Duodenal mucosa (tissue), 2 donors: ENCODE results near the gene CERK.
"Not testable (repeated sequence)": the region's sequence is repeated elsewhere in the genome, so short reads cannot be mapped to it uniquely, and the experiment has no call there.

Experiments used
- H3K27ac ChIP-seq: one replicate; pipeline ENCODE4 v1.7.0; 2013; ENCODE audit warnings: low read depth, low read length
- H3K27me3 ChIP-seq, 2 donors: one replicate each; pipeline ENCODE4 v1.7.0; 2013; ENCODE audit warnings: low read length in 2 of 2, control low read depth in 1 of 2; ENCODE audit not compliant: insufficient read depth in 2 of 2, control insufficient read depth in 1 of 2
- H3K36me3 ChIP-seq, 2 donors: one replicate each; pipeline ENCODE4 v1.7.0; 2013; ENCODE audit warnings: low read length in 2 of 2, control low read depth in 1 of 2; ENCODE audit not compliant: insufficient read depth in 2 of 2, control insufficient read depth in 1 of 2
- H3K4me1 ChIP-seq, 2 donors: one replicate each; pipeline ENCODE4 v1.7.0; 2013; ENCODE audit warnings: low read length in 2 of 2, control low read depth in 1 of 2; ENCODE audit not compliant: insufficient read depth in 2 of 2, control insufficient read depth in 1 of 2
- H3K4me3 ChIP-seq, 2 donors: one replicate each; pipeline ENCODE4 v1.7.0; 2013; ENCODE audit warnings: low read length in 2 of 2, low read depth in 1 of 2
- H3K9ac ChIP-seq, 2 donors: one replicate each; pipeline ENCODE4 v1.7.0; 2013; ENCODE audit warnings: low read length in 2 of 2, low read depth in 1 of 2
- H3K9me3 ChIP-seq, 2 donors: one replicate each; pipeline ENCODE4 v1.7.0; 2013; ENCODE audit warnings: low read length in 2 of 2, control low read depth in 1 of 2; ENCODE audit not compliant: control insufficient read depth in 1 of 2

CERK gene

DNA sequence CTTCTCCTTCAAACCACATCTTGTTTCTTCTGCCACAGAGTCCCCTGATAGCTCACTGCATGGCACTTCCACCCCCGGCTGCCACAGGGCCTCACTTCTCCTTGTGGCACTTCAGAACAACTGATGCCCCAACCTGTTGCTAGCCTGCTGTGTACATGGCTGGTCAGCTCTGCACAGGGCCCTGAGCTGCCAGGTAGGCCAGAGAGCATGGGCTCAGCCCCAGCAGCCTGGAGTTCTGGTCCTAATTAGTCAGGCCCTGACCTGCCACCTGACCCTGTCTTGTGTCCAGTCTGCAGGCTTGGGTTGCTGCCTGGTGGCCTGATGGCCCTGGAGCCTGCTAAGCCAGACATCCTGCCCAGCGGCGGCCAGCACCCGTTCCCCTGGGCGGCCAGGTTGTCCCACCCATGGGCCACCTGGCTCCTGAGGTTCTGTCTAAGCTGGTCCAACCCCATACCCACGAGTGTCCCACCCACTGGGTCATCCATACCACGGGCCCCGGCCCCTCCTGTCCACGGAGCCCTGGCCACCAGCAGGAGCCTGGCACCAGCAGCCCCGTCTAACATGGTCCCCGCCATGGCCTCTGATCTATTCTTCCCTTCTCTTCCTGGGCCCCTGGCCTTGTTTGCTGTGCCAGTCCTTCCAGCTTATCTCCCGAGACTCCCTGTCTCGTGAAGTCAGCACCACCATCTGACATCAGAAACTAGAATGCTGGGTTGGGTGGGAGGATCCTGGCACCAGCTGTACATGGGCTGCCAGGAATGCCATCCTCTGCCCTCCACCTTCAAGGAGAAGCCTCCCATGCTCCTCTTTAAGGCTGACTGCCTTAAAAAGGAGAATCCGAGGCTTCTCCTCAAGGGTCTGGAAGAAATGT lies 3.1 kb upstream of the CERK start:
- Histone ChIP-seq H3K9ac (no peak overlapping the region), H3K9me3 (no peaks in the 10 kb centered on the region), H3K4me1 (peaks cover 32 to 58% of the 10 kb centered on the region in 2 donors), H3K27me3 (no peaks in the 10 kb centered on the region), H3K36me3 (no peaks in the 10 kb centered on the region), H3K27ac (no peak overlapping the region), H3K4me3 (no peak overlapping the region)

DNA sequence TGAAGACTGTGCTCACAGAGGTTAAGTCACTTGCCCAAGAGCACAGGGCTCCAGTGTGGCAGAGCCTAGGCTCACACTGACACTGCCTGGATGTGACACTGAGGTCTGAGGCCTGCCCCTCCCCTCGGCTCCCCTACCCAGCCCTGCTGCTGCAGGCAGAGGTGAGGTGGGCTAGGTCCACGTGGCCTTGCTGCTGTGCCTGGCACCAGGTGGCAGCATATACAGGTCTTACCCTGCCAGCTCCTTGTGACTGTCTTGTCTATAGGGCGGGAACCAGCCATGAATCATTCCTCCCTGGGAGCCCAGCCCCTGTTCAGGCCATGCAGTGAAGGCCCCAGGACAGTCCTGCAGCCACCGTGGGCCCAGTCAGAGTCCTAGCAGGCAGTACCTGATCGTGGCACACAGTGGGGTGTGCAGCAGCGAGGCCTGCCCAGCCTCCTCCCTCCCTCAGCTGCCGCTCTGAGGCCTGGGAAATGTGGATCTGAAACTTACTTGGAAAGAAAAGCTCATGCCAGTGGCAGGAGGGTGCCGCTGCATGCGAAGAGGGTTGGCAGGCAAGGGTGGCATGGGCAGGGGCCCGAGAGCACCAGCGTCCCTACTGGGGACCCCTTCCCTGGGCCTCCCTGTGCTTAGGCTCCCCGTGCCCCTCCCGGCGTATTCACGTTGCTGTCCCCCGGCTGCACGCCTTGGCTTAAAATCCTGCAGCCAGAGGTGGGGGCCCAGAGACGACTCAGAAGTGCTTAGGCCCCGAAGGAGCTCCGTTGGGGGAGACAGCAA lies 1.2 kb upstream of the CERK start:
- Histone ChIP-seq H3K9me3 (no peaks in the 10 kb centered on the region), H3K27me3 (no peaks in the 10 kb centered on the region), H3K27ac (peak overlapping the region; percentile 78), H3K36me3 (no peaks in the 10 kb centered on the region), H3K4me3 (peak overlapping the region; percentile 69 to 70), H3K4me1 (peaks cover 50 to 74% of the 10 kb centered on the region in 2 donors), H3K9ac (peak overlapping the region; percentile 67 to 79)

DNA sequence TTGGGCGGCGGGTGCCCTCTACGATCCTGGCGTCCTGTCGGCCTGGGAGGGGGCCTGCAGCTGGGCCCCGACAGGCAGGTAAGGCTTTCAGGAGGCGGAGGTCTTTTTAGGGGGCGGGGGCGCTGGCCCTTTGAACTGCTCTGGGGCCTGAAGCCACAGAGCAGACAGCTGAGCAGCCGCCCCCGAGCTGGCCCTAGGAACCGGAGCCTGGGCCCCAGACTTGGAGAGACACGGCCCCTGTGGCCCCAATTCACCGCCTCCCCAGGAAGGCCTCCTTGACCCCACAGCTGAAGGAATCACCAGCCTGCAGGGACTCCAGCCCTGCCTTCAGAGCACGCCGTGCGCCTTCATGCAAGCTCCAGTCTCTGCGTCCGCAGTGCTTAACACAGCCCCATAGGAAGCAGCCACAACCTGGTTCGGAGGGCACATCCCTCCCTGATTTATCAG lies 618 bp upstream of the CERK start:
- Histone ChIP-seq H3K9me3 (no peaks in the 10 kb centered on the region), H3K36me3 (no peaks in the 10 kb centered on the region), H3K27me3 (no peaks in the 10 kb centered on the region), H3K27ac (peak overlapping the region; percentile 78), H3K4me1 (peaks cover 56 to 77% of the 10 kb centered on the region in 2 donors), H3K4me3 (peak overlapping the region; percentile 69 to 70), H3K9ac (peak overlapping the region; percentile 67 to 79)

DNA sequence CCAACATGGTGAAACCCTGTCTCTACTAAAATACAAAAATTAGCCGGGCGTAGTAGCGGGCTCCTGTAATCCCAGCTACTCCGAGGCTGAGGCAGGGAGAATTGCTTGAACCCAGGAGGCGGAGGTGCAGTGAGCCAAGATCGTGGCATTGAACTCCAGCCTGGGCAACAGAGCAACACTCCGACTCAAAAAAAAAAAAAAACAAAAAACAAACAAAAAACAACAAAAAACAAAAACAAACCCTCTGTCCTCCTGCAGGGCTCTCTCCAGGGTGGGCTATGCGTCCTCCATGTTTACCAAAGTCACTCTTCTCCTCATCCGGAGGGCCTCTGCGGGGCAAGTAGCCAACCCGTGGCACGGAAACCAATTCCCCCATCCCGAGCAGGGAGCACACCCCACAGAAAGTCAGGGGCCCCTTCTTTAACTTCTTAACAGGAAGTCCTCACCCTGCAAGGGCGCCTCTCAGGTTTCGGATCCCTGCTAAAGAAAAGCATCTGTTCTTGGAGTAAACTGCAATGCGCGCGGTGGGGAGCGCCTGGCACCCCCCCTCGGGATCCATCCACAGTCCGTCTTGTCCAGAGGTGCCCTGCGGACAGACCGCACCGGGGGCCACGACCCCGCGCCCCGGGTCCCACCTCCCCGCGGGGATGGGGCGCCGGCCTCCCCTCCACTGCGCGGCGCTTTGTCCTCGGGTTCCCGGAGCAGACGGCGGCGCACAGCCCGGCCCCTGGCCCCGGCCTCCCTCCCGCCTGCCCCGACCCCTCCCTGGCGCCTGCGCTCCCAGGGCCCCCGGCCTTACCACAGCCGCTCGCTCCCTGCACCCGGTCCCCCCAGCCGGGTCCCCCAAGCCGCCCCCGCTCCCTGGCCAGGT lies 712 bp downstream of the CERK start:
- H3K27me3 ChIP-seq = no peaks in the 10 kb centered on the region
- peak overlapping the region; percentile 77 to 81 for H3K4me3 ChIP-seq
- peaks cover 53 to 69% of the 10 kb centered on the region in 2 donors for H3K4me1 ChIP-seq
- no peaks in the 10 kb centered on the region for H3K9me3 ChIP-seq
- H3K27ac ChIP-seq = peak overlapping the region; percentile 82
- H3K9ac ChIP-seq = peak overlapping the region; percentile 60 to 80
- H3K36me3 ChIP-seq = no peaks in the 10 kb centered on the region

DNA sequence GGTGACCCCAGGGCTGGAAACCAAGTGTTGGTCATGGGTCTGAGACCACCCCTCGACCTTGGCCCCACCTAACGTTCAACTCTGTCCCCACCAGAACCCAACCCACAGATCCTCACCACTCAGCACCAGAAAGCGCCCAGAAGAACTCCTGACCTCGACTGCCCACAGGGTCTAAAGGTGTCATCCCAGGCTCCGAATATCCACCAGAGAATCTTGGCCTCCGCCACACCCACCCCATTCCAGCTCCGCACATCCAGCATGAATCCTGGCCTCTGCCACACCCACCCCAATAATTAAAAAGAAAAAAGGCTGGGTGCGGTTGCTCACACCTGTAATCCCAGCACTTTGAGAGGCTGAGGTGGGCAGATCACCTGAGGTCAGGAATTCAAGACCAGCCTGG lies 1.3 kb downstream of the CERK start:
- Histone ChIP-seq H3K9me3 (no peaks in the 10 kb centered on the region), H3K27me3 (no peaks in the 10 kb centered on the region), H3K36me3 (no peaks in the 10 kb centered on the region), H3K9ac (peak overlapping the region; percentile 47 to 73), H3K4me1 (peaks cover 53 to 69% of the 10 kb centered on the region in 2 donors), H3K27ac (no peak overlapping the region), H3K4me3 (peak overlapping the region; percentile 77 to 81)

DNA sequence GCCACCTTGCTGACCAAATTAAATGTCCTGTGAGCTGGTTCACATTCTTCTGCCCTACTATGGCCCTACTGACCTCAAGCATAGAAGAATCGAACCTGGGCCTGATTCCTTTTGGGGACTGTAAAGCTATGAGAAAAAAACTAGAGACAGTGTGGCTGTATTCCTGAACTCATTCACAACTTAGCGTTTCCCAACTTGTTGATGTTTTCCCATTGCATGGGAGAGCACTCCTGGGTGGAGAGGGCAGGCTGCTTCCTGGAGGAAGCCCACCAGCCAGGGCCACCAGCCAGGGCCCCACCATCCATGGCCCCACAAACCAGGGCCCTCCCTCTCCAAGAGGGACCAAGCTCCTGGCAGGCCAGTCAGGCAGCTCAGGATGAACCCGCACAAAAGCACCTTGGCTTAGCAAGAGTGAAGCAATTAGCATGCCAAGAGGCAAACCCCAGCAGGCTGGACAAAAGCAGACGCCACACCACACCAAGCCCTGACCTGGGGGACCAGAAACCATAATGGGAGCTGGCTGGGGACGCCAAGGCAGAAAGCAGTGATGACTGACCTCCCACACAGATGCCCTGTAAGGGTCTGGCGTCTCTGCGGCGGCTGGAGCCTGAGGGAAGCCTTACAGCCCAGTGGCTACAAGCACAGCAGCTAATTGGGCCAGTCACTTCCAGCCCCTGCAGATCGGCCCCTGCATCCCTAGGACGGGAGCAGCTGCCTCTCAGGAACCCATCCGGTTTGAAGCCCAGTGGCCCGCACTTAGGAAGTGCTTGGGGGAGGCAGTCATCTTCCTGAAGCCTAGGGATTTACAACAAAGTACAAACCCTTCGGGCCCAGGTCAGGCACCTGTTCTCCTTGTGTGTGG lies 2.1 kb downstream of the CERK start:
- H3K27me3 ChIP-seq = no peaks in the 10 kb centered on the region
- H3K27ac ChIP-seq = no peak overlapping the region
- H3K4me3 ChIP-seq = peak overlapping the region; percentile 77 to 81
- H3K9me3 ChIP-seq = no peaks in the 10 kb centered on the region
- H3K4me1 ChIP-seq = peaks cover 60 to 71% of the 10 kb centered on the region in 2 donors
- H3K9ac ChIP-seq = peak overlapping the region; percentile 47 to 73
- no peaks in the 10 kb centered on the region for H3K36me3 ChIP-seq

DNA sequence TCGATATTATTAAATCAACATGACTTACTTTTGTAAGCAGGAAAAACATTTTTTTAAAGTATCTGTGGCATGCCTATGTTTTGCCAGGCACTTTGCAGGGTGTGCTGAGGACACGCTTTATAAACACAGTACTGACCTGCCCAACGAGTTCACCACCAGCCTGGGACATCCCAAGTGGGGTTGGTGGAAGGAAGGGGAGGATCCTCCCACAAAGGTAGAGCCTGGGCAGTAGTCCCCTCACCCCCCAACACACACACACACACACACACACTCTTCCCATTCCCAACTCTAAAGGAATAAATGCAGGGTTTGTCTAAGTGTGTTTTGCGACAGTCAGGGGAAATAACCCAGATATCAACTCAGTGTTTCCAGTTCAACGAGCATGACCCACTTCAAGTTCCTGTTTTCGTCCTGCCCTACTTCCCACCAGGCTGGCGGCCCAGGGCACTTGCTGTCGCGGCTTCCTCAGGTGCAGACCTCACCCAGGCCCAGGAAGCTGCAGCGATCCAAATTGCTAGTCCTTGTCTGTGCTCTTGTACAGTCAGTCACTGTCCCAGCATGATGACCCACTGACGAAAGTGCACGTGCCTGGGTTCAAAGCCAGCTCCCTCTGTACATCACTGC lies 3.1 kb downstream of the CERK start:
- Histone ChIP-seq H3K27ac (no peak overlapping the region), H3K4me3 (peak overlapping the region; percentile 77 to 81)

DNA sequence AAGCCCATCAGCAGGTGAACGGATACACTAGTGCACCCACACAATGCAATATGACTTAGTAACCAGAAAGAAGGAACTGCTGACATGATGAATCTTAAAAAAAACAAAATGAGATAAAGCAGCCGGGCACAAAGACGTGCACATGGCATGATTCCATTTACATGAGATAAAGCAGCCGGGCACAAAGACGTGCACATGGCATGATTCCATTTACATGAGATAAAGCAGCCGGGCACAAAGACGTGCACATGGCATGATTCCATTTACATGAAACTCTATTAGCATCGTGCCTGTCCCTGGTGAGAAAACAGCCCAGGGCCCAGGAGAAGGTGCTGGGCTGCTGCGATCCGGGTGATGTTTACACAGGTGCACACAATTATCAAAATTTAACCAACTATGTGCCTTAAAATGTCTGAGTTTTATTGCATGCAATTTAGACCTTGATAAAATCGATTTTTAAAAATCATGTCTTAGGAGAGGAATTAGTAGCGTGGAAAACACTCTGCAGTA lies 3.8 kb downstream of the CERK start:
- Histone ChIP-seq H3K4me3 (peak overlapping the region in 1 of 2 donors; percentile 81), H3K4me1 (peaks cover 61 to 65% of the 10 kb centered on the region in 2 donors)
- not testable (repeated sequence) for H3K27ac ChIP-seq, H3K27me3 ChIP-seq, H3K36me3 ChIP-seq, H3K9ac ChIP-seq, H3K9me3 ChIP-seq

More for the DNA sequence above, 3.1 kb downstream of the CERK start:
- no peaks in the 10 kb centered on the region for H3K36me3 ChIP-seq
- H3K4me1 ChIP-seq = peaks cover 68 to 72% of the 10 kb centered on the region in 2 donors
- no peaks in the 10 kb centered on the region for H3K27me3 ChIP-seq
- no peaks in the 10 kb centered on the region for H3K9me3 ChIP-seq
- H3K9ac ChIP-seq = peak overlapping the region in 1 of 2 donors; percentile 73
